Lower leg skin (tissue), 4 donors: ENCODE results near the gene ANO1. TPM values are rescaled to one million over a fixed set of nuclear protein-coding genes. Genes with fewer than 3 reads are reported as not detected.
"Not testable (repeated sequence)": the region's sequence is repeated elsewhere in the genome, so short reads cannot be mapped to it uniquely, and the experiment has no call there.

Experiments used
- DNase-seq, 2 donors: peaks; one replicate each; pipeline ENCODE4 v3.0.0-alpha.2; 2019; ENCODE audit warnings: low spot score in 2 of 2
- H3K4me3 ChIP-seq: fragments of 200-600 bp; sonication (generic); 2 replicates; pipeline ENCODE4 v1.5.1; 2017; ENCODE audit warnings: mild to moderate bottlenecking, low read depth; ENCODE audit not compliant: poor library complexity, severe bottlenecking
- CTCF ChIP-seq, 3 donors: fragments of 450-650 bp; IDR thresholded peaks; one replicate each; pipeline ENCODE4 v1.5.1; 2016; ENCODE audit warnings: antibody characterized with exemption in 3 of 3, mild to moderate bottlenecking in 3 of 3, moderate library complexity in 2 of 3
- POLR2A ChIP-seq, 2 donors: fragments of 450-650 bp; IDR thresholded peaks; one replicate each; pipeline ENCODE4 v1.6.1; 2016 to 2017; ENCODE audit warnings: antibody characterized with exemption in 2 of 2, mild to moderate bottlenecking in 1 of 2, moderate library complexity in 1 of 2
- WGBS, 2 donors: methylation state at CpG; one replicate each; pipeline ENCODE4 v1.1.5; 2018; 5-methylcytosine and 5-hydroxymethylcytosine counted together
- intact Hi-C: fragments of 100-400 bp; cut with DNase I; formaldehyde crosslinking; loops from one replicate; pipeline ENCODE4 v1.15.0; 2023; ENCODE audit warnings: low total_unique reads
- total RNA-seq, 4 donors: library from RNA; depleted of rRNA; stranded (reverse); fragments of >200 nt; gene quantifications; one replicate each; pipeline ENCODE4 v1.1.0, GENCODE V29; 2016

The ANO1 gene
- total RNA-seq, 4 donors from 2014 or later = 55.1 to 106 (median 76.8) TPM

GRCh38 chr11:70032470-70032795 lies 45.7 kb upstream of the ANO1 start:
- peak in 1 of 2 donors; percentile 39 for DNase-seq

GRCh38 chr11:70032943-70033710 lies 45.0 kb upstream of the ANO1 start:
- intact Hi-C loops = no loop called here
- WGBS, 2 donors = 89 to 90% methylated on average over 19 of the region's 19 CpGs
- H3K4me3 ChIP-seq = no peak overlapping the region
- peak in 1 of 2 donors; percentile 66 for DNase-seq
- TF ChIP-seq POLR2A (IDR thresholded peaks at IDR 0.05) (no peak), CTCF (IDR thresholded peaks at IDR 0.05) (no peak)

More at GRCh38 chr11:70032470-70032795, 45.7 kb upstream of the ANO1 start:
- 86 to 88% methylated on average over 6 of the region's 6 CpGs for WGBS, 2 donors
- intact Hi-C loops = no loop called here
- no peak overlapping the region for H3K4me3 ChIP-seq
- TF ChIP-seq POLR2A (IDR thresholded peaks at IDR 0.05) = no peak
- no peak for TF ChIP-seq CTCF (IDR thresholded peaks at IDR 0.05)

- TF ChIP-seq POLR2A (IDR thresholded peaks at IDR 0.05) (no peak), CTCF (IDR thresholded peaks at IDR 0.05) (no peak)
- H3K4me3 ChIP-seq = no peak overlapping the region
- intact Hi-C loops = no loop called here
- 88 to 92% methylated on average over 4 of the region's 4 CpGs for WGBS, 2 donors
- DNase-seq = peak in 1 of 2 donors; percentile 52
Observed at GRCh38 chr11:70033711-70034070, 44.4 kb upstream of the ANO1 start.

GRCh38 chr11:70034740-70035365 lies 43.3 kb upstream of the ANO1 start:
- DNase-seq = peak in 1 of 2 donors; percentile 58
- WGBS, 2 donors = 79 to 80% methylated on average over 11 of the region's 11 CpGs
- no peak for TF ChIP-seq POLR2A (IDR thresholded peaks at IDR 0.05)
- no peak for TF ChIP-seq CTCF (IDR thresholded peaks at IDR 0.05)
- H3K4me3 ChIP-seq = no peak overlapping the region
- intact Hi-C loops = no loop called here

GRCh38 chr11:70035665-70036064 lies 42.5 kb upstream of the ANO1 start:
- intact Hi-C loops, H3K4me3 ChIP-seq: not testable (repeated sequence)
- peak in 1 of 2 donors; percentile 20 for DNase-seq
- WGBS, 2 donors = 81 to 89% methylated on average over 2 of the region's 2 CpGs

- TF ChIP-seq POLR2A (IDR thresholded peaks at IDR 0.05) (no peak), CTCF (IDR thresholded peaks at IDR 0.05) (no peak)
- peak in 1 of 2 donors; percentile 69 for DNase-seq
- WGBS, 2 donors = 83 to 92% methylated on average over 12 of the region's 12 CpGs
- intact Hi-C loops = no loop called here
- no peak overlapping the region for H3K4me3 ChIP-seq
Observed at GRCh38 chr11:70036971-70037882, 40.9 kb upstream of the ANO1 start.
